GM23338 (cell line): ENCODE results near the gene SPAG16. TPM values are rescaled to one million over a fixed set of nuclear protein-coding genes. Genes with fewer than 3 reads are reported as not detected.

Experiments
- ATAC-seq: fragments of 200-7000 bp; cut with Tn5 transposase; 3 replicates; pipeline ENCODE4 v1.9.1; 2020
- DNase-seq: peaks from one replicate; pipeline ENCODE4 v3.0.0-alpha.2; 2015; ENCODE audit warnings: low spot score
- H2AFZ ChIP-seq: fragments of 200-600 bp; sonication (generic); 2 replicates; pipeline ENCODE4 v1.8.0; 2016; ENCODE audit warnings: antibody characterized with exemption, mild to moderate bottlenecking, moderate library complexity
- H3F3A ChIP-seq: fragments of 200-600 bp; sonication (generic); replicated peaks from 2 replicates; pipeline ENCODE4 v1.8.0; 2017; ENCODE audit warnings: antibody characterized with exemption, mixed run types, low read depth
- H3K27ac ChIP-seq: fragments of 200-600 bp; sonication (generic); 2 replicates; pipeline ENCODE4 v1.6.1; 2016; ENCODE audit warnings: low read depth
- H3K27me3 ChIP-seq: fragments of 200-600 bp; sonication (generic); 2 replicates; pipeline ENCODE4 v1.8.0; 2016; ENCODE audit warnings: mild to moderate bottlenecking, mixed run types, moderate library complexity; ENCODE audit not compliant: insufficient read depth
- H3K36me3 ChIP-seq: fragments of 200-600 bp; sonication (generic); 2 replicates; pipeline ENCODE4 v1.8.0; 2016; ENCODE audit warnings: mild to moderate bottlenecking; ENCODE audit not compliant: insufficient read depth
- H3K4me1 ChIP-seq: fragments of 200-600 bp; sonication (generic); 2 replicates; pipeline ENCODE4 v1.8.0; 2016; ENCODE audit warnings: mild to moderate bottlenecking, moderate library complexity; ENCODE audit not compliant: insufficient read depth
- H3K4me2 ChIP-seq: fragments of 200-600 bp; sonication (generic); 2 replicates; pipeline ENCODE4 v1.7.1; 2017; ENCODE audit warnings: mixed run types
- H3K4me3 ChIP-seq: fragments of 200-600 bp; sonication (generic); 2 replicates; pipeline ENCODE4 v1.6.1; 2016; ENCODE audit warnings: mixed run types
- H3K79me2 ChIP-seq: fragments of 200-600 bp; sonication (generic); replicated peaks from 2 replicates; pipeline ENCODE4 v1.8.0; 2017; ENCODE audit warnings: mild to moderate bottlenecking; ENCODE audit not compliant: insufficient read depth
- H3K9me2 ChIP-seq: fragments of 200-600 bp; sonication (generic); 2 replicates; pipeline ENCODE4 v1.8.0; 2017; ENCODE audit not compliant: insufficient read depth
- H4K20me1 ChIP-seq: fragments of 200-600 bp; sonication (generic); replicated peaks from 2 replicates; pipeline ENCODE4 v1.8.0; 2017; ENCODE audit warnings: mild to moderate bottlenecking; ENCODE audit not compliant: insufficient read depth
- H3K27ac Mint-ChIP-seq: 2 replicates; pipeline ENCODE4 v1.8.0; 2020; ENCODE audit warnings: inconsistent platforms, mild to moderate bottlenecking, moderate library complexity, mixed read lengths
- H3K27me3 Mint-ChIP-seq: 3 replicates; pipeline ENCODE4 v1.8.0; 2022; ENCODE audit warnings: low read depth, mild to moderate bottlenecking, moderate library complexity, mixed read lengths, inconsistent platforms; ENCODE audit not compliant: insufficient read depth, poor library complexity
- H3K36me3 Mint-ChIP-seq: 3 replicates; pipeline ENCODE4 v1.8.0; 2021; ENCODE audit warnings: low read depth, mild to moderate bottlenecking, inconsistent platforms, moderate library complexity, mixed read lengths
- H3K4me1 Mint-ChIP-seq: 3 replicates; pipeline ENCODE4 v1.8.0; 2020; ENCODE audit warnings: mild to moderate bottlenecking, inconsistent platforms, mixed read lengths
- H3K4me3 Mint-ChIP-seq: 3 replicates; pipeline ENCODE4 v1.8.0; 2021; ENCODE audit warnings: moderate library complexity, mild to moderate bottlenecking, inconsistent platforms, mixed read lengths
- H3K9me3 Mint-ChIP-seq: 3 replicates; pipeline ENCODE4 v1.8.0; 2020; ENCODE audit warnings: moderate library complexity, mild to moderate bottlenecking, inconsistent platforms, mixed read lengths
- CREB1 ChIP-seq: fragments of 250-450 bp; sonication (Bioruptor Pico); IDR thresholded peaks from 2 replicates; pipeline ENCODE4 v1.5.0; 2020; ENCODE audit warnings: low read depth, mild to moderate bottlenecking, moderate library complexity
- EZH2phosphoT487 ChIP-seq: fragments of 200-600 bp; sonication (generic); IDR thresholded peaks from one replicate; pipeline ENCODE4 v1.8.1; 2018; ENCODE audit warnings: antibody characterized with exemption; ENCODE audit not compliant: unreplicated experiment
- NANOG ChIP-seq: IDR thresholded peaks from 2 replicates; pipeline ENCODE4 v1.6.1; 2016; ENCODE audit warnings: antibody characterized with exemption, borderline replicate concordance
- ZNF114 ChIP-seq: fragments of 250-450 bp; sonication (Bioruptor Pico); IDR thresholded peaks from 2 replicates; pipeline ENCODE4 v1.5.0; 2020; ENCODE audit warnings: mild to moderate bottlenecking, moderate library complexity
- polyA plus RNA-seq: library from polyadenylated mRNA; unstranded; fragments of >200 nt; fragmentation: Nextera tagmentation; extraction: Ambion mirVana; gene quantifications from 2 replicates; pipeline ENCODE4 v1.2.1, GENCODE V29; 2016
- total RNA-seq: library from RNA; depleted of rRNA; stranded (reverse); fragments of >200 nt; shearing (Covaris generic); gene quantifications from 2 replicates; pipeline ENCODE4 v1.2.3, GENCODE V29; 2014
- TF ChIP-seq, protein P1 (sequence below): fragments of 250-450 bp; sonication (Bioruptor Pico); IDR thresholded peaks from 2 replicates; pipeline ENCODE4 v1.5.0; 2020; ENCODE audit warnings: mild to moderate bottlenecking, moderate library complexity
- TF ChIP-seq, protein P2 (sequence below): IDR thresholded peaks from 2 replicates; pipeline ENCODE4 v1.6.1; 2016; ENCODE audit warnings: antibody characterized with exemption
- TF ChIP-seq, protein P3 (sequence below), 2 experiments: fragments of 200-600 bp in 1 of 2; sonication (generic) in 1 of 2; conservative IDR thresholded peaks; 2 replicates each; pipeline versions ENCODE4 v1.5.1 to v1.6.1; 2016 to 2017; ENCODE audit warnings: antibody characterized with exemption in 2 of 2, low read depth in 2 of 2, mild to moderate bottlenecking in 2 of 2, moderate library complexity in 1 of 2
- TF ChIP-seq, protein P4 (sequence below): IDR thresholded peaks from one replicate; pipeline ENCODE4 v1.6.1; 2018; ENCODE audit warnings: antibody characterized with exemption; ENCODE audit not compliant: unreplicated experiment

Gene SPAG16
- total and polyA plus RNA-seq, 2 experiments from 2014 or later: 19.7 to 47.8 TPM

DNA sequence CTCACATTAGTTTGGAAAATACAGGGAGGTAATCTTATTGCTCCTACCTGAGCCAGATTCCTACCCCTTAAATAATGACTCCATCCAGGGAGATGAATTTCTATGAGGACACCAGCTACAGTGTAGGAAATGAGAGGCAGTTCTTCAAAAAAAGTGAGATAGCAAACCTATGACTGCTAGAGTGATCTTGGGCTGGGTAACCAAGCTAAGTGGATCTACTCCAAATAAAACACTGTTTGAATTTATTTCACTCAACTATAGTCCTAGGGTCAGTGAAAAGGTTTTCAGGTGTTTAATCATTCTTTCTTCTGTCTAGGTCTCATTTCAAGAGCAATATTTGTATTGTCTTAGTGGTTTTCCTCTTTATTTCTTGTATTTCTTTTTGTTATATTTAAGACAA, 854.5 kb downstream of the SPAG16 start (continued):
- TF ChIP-seq, protein P1, sequence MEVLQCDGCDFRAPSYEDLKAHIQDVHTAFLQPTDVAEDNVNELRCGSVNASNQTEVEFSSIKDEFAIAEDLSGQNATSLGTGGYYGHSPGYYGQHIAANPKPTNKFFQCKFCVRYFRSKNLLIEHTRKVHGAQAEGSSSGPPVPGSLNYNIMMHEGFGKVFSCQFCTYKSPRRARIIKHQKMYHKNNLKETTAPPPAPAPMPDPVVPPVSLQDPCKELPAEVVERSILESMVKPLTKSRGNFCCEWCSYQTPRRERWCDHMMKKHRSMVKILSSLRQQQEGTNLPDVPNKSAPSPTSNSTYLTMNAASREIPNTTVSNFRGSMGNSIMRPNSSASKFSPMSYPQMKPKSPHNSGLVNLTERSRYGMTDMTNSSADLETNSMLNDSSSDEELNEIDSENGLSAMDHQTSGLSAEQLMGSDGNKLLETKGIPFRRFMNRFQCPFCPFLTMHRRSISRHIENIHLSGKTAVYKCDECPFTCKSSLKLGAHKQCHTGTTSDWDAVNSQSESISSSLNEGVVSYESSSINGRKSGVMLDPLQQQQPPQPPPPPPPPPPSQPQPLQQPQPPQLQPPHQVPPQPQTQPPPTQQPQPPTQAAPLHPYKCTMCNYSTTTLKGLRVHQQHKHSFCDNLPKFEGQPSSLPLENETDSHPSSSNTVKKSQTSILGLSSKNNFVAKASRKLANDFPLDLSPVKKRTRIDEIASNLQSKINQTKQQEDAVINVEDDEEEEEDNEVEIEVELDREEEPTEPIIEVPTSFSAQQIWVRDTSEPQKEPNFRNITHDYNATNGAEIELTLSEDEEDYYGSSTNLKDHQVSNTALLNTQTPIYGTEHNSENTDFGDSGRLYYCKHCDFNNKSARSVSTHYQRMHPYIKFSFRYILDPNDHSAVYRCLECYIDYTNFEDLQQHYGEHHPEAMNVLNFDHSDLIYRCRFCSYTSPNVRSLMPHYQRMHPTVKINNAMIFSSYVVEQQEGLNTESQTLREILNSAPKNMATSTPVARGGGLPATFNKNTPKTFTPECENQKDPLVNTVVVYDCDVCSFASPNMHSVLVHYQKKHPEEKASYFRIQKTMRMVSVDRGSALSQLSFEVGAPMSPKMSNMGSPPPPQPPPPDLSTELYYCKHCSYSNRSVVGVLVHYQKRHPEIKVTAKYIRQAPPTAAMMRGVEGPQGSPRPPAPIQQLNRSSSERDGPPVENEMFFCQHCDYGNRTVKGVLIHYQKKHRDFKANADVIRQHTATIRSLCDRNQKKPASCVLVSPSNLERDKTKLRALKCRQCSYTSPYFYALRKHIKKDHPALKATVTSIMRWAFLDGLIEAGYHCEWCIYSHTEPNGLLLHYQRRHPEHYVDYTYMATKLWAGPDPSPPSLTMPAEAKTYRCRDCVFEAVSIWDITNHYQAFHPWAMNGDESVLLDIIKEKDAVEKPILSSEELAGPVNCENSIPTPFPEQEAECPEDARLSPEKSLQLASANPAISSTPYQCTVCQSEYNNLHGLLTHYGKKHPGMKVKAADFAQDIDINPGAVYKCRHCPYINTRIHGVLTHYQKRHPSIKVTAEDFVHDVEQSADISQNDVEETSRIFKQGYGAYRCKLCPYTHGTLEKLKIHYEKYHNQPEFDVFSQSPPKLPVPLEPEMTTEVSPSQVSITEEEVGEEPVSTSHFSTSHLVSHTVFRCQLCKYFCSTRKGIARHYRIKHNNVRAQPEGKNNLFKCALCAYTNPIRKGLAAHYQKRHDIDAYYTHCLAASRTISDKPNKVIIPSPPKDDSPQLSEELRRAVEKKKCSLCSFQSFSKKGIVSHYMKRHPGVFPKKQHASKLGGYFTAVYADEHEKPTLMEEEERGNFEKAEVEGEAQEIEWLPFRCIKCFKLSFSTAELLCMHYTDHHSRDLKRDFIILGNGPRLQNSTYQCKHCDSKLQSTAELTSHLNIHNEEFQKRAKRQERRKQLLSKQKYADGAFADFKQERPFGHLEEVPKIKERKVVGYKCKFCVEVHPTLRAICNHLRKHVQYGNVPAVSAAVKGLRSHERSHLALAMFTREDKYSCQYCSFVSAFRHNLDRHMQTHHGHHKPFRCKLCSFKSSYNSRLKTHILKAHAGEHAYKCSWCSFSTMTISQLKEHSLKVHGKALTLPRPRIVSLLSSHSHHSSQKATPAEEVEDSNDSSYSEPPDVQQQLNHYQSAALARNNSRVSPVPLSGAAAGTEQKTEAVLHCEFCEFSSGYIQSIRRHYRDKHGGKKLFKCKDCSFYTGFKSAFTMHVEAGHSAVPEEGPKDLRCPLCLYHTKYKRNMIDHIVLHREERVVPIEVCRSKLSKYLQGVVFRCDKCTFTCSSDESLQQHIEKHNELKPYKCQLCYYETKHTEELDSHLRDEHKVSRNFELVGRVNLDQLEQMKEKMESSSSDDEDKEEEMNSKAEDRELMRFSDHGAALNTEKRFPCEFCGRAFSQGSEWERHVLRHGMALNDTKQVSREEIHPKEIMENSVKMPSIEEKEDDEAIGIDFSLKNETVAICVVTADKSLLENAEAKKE: no peak

DNA sequence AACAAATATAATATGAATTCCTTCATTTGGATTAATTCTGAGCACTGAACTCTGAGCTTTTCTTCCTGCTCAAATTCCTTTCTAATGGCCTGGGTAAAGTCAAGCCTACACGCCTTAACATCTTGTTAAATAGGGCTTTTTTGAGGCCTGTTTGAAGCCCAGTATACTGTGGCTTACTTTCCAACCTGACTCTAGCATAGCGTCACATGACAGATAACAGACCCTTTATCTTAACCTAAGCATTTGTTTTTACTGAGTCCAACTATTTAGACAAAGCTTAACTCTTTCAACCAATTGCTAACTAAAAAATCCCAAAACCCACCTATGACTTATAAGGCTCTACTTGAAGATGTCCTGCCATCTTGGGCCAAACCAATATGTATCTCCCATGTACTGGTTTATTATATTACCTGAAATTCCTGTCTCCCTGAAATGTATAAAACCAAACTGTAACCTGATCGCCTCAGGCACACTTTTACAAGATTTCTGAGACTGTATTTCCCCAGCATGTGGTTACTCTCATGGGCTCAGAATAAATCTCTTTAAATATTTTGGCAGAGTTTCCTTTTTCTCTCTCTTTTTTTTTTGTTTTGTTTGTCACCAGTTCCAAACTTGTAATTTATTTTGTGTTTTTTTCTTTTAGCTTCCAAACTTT, 855.5 kb downstream of the SPAG16 start:
- no peak overlapping the region for H2AFZ ChIP-seq

More for the DNA sequence above, 855.5 kb downstream of the SPAG16 start:
- no peaks in the 10 kb centered on the region for H4K20me1 ChIP-seq
- H3K27ac Mint-ChIP-seq: no peak overlapping the region
- H3K4me2 ChIP-seq: no peak overlapping the region
- H3K36me3 Mint-ChIP-seq: no peaks in the 10 kb centered on the region
- no peaks in the 10 kb centered on the region for H3F3A ChIP-seq
- no peaks in the 10 kb centered on the region for H3K4me1 ChIP-seq
- no peaks in the 10 kb centered on the region for H3K9me3 Mint-ChIP-seq
- H3K4me3 ChIP-seq: no peak overlapping the region
- DNase-seq: no peak
- no peak overlapping the region for H3K27ac ChIP-seq
- ATAC-seq: no peak
- no peaks in the 10 kb centered on the region for H3K27me3 Mint-ChIP-seq
- TF ChIP-seq, protein P2, sequence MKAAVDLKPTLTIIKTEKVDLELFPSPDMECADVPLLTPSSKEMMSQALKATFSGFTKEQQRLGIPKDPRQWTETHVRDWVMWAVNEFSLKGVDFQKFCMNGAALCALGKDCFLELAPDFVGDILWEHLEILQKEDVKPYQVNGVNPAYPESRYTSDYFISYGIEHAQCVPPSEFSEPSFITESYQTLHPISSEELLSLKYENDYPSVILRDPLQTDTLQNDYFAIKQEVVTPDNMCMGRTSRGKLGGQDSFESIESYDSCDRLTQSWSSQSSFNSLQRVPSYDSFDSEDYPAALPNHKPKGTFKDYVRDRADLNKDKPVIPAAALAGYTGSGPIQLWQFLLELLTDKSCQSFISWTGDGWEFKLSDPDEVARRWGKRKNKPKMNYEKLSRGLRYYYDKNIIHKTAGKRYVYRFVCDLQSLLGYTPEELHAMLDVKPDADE: no peak
- TF ChIP-seq EZH2phosphoT487: no peak
- TF ChIP-seq ZNF114 (CRISPR knock-in tag): no peak
- TF ChIP-seq, protein P3, sequence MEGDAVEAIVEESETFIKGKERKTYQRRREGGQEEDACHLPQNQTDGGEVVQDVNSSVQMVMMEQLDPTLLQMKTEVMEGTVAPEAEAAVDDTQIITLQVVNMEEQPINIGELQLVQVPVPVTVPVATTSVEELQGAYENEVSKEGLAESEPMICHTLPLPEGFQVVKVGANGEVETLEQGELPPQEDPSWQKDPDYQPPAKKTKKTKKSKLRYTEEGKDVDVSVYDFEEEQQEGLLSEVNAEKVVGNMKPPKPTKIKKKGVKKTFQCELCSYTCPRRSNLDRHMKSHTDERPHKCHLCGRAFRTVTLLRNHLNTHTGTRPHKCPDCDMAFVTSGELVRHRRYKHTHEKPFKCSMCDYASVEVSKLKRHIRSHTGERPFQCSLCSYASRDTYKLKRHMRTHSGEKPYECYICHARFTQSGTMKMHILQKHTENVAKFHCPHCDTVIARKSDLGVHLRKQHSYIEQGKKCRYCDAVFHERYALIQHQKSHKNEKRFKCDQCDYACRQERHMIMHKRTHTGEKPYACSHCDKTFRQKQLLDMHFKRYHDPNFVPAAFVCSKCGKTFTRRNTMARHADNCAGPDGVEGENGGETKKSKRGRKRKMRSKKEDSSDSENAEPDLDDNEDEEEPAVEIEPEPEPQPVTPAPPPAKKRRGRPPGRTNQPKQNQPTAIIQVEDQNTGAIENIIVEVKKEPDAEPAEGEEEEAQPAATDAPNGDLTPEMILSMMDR (conservative IDR thresholded peaks at IDR 0.05; ENCODE audit: low read depth in 2 of 2): no peak
- TF ChIP-seq, protein P4, sequence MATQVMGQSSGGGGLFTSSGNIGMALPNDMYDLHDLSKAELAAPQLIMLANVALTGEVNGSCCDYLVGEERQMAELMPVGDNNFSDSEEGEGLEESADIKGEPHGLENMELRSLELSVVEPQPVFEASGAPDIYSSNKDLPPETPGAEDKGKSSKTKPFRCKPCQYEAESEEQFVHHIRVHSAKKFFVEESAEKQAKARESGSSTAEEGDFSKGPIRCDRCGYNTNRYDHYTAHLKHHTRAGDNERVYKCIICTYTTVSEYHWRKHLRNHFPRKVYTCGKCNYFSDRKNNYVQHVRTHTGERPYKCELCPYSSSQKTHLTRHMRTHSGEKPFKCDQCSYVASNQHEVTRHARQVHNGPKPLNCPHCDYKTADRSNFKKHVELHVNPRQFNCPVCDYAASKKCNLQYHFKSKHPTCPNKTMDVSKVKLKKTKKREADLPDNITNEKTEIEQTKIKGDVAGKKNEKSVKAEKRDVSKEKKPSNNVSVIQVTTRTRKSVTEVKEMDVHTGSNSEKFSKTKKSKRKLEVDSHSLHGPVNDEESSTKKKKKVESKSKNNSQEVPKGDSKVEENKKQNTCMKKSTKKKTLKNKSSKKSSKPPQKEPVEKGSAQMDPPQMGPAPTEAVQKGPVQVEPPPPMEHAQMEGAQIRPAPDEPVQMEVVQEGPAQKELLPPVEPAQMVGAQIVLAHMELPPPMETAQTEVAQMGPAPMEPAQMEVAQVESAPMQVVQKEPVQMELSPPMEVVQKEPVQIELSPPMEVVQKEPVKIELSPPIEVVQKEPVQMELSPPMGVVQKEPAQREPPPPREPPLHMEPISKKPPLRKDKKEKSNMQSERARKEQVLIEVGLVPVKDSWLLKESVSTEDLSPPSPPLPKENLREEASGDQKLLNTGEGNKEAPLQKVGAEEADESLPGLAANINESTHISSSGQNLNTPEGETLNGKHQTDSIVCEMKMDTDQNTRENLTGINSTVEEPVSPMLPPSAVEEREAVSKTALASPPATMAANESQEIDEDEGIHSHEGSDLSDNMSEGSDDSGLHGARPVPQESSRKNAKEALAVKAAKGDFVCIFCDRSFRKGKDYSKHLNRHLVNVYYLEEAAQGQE: no peak
- no peak for TF ChIP-seq NANOG
- TF ChIP-seq CREB1 (CRISPR knock-in tag): no peak
- no peaks in the 10 kb centered on the region for H3K27me3 ChIP-seq
- no peaks in the 10 kb centered on the region for H3K9me2 ChIP-seq
- H3K4me1 Mint-ChIP-seq: peaks cover 8% of the 10 kb centered on the region; the same call in 2 of the 3 replicates
- no peaks in the 10 kb centered on the region for H3K79me2 ChIP-seq
- H3K36me3 ChIP-seq: no peaks in the 10 kb centered on the region
- H3K4me3 Mint-ChIP-seq: no peak overlapping the region
